Fibroblast of gingiva (primary cell): ENCODE measurements around the gene CDC25C.

Experiments used
- DNase-seq: peaks from one replicate; pipeline ENCODE4 v3.0.0-alpha.2; 2011; ENCODE audit warnings: low read depth

The CDC25C gene

GRCh38 chr5:138331449-138332368, at the start of gene CDC25C:
TSS of gene CDC25C (minus strand) at chr5:138331804. CDS start at chr5:138331180, 624 bp downstream.
- peak; percentile 99 for DNase-seq

- DNase-seq, result no peak
These were observed 41.0 kb upstream of the CDC25C start for GRCh38 chr5:138372653-138373052.

DNA sequence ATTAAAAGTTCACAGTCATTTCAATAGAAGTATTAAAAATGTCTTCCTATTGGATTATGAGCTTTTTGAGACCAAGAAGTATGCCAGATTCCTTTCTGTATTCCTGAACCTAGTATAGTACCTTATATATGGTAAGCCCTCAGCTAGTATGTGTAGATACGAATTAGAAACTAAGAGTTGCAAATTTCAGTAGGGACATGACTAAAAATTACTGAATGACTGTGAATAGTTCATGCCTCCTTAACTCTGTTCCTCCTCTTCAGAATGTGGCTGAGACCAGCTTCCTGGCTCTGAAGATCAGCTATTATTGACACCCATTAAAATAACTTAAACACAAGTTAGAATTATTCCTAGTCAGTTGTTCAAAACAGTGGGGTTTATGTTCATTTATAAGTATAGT, 40.6 kb upstream of the CDC25C start:
- no peak for DNase-seq

DNA sequence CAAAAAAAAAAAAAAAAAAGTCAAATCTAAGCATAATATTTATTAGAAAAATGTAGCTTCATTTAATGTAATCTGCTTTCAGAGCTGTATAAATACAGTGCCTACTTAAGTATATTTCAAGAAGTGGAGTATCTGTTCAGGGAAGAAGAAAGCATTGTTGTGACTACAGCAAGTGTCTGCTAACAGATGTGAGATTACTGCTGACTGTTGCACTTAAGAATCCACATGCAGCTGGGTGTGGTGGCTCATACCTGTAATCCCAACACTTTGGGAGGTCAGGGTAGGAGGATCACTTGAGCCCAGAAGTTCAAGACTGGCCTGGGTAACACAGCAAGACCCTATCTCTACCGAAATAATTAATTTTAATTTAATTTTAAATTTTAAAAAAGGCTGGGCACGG, 39.9 kb upstream of the CDC25C start:
- no peak for DNase-seq

DNA sequence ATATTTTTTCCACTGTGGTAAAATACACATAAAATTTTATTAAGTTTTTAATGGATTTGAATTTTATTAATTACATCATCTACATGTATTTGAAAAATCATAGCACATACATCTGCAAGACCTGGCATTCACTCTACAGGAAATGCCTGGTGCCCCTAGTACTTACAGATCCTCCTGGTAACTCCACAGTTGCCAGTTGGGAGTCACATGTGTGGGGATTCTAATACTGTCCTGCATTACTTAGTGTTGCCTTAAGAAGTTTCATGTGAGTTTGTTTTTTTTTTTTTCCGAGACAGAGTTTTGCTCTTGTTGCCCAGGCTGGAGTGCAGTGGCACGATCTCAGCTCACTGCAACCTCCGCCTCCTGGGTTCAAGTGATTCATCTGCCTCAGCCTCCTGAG, 38.9 kb upstream of the CDC25C start:
- DNase-seq, result peak; percentile 76

DNA sequence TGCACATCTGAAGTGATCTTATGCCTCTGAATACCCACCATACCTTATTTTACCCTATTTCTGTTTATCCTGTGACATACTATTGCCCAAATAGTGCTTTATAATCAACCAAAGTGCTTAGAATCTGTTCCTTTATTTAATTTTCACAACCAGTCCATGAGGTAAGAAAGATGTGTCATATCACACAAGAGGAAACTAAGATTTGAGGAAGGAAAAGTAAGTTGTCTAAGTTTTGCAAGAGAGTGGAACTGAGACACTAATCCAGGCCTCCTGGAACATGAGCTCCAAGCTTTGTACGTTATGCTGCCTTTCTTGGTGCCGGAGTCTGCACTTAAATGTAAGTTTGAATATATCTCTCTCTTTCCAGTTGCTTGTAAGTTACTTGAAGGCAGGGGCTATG, 38.1 kb upstream of the CDC25C start:
- DNase-seq, result no peak

GRCh38 chr5:138369261-138369660, 37.7 kb upstream of the CDC25C start:
- no peak for DNase-seq

GRCh38 chr5:138366632-138367382, 35.2 kb upstream of the CDC25C start:
- no peak for DNase-seq

- no peak for DNase-seq
These were observed 33.0 kb upstream of the CDC25C start for GRCh38 chr5:138364576-138364975.

DNA sequence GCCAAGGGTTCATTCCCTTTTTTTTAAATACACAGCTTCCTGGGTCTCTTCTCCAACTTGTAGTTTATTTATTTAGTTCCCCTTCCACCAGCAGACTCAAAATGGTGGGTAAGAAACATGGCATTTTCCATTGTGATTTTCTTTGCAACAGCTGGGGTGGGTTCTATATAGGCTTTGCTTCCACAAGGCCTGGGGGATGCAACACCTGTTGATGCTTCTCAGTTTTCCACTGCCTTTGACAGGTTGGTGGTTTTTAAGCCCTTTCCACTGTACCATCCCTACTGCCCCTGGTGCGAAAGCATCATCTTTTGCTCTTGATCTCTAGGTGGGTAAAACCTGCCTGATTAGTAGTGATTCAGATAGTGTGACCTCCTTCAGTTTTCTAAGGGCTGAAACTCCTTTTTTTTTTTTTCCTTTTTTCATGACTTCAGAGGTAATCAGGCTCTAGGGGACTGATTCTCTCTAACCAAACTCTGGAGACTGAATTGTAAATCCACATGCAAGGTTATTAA, 29.4 kb upstream of the CDC25C start:
- no peak for DNase-seq

DNA sequence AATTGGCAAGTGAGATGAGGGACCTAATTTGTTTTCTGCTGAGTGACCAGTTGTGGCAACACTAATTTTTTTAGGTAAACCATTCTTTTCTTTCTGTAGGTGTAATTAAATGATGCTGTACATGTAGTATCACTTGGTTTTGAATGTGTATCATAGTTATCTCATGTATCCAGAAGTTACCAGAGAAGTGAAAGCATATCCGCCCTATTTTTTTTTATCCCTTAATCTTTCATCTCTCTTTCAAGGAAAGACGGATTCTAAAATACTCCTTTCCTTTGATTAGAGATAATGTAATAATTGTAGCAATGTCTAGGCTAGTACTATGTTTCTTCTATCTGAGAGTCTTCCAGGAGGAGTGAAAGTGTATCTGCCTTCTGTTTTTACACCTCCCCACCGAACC, 28.0 kb upstream of the CDC25C start:
- no peak for DNase-seq

DNA sequence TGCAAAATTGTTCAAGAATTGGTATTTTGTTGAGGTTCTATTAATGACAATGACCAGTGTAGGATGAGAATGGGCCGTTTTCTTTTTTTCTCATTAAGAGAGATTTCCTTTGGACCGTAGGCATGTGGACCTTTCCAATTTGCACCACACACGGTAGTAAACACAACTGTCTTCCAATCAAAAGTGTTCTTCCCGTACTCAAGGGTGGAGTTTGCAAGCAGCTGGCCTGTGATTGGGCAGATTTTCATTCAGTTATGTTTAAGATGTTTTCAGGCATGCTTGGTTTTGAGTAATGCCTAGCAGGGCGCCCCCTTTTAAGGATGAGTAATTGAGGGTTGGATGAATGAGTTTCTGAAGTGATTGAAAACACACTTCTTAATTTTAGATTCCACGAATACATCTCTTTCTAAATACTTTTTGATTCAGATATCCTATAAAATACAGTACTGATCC, 23.3 kb upstream of the CDC25C start:
- DNase-seq, result peak; percentile 75

DNA sequence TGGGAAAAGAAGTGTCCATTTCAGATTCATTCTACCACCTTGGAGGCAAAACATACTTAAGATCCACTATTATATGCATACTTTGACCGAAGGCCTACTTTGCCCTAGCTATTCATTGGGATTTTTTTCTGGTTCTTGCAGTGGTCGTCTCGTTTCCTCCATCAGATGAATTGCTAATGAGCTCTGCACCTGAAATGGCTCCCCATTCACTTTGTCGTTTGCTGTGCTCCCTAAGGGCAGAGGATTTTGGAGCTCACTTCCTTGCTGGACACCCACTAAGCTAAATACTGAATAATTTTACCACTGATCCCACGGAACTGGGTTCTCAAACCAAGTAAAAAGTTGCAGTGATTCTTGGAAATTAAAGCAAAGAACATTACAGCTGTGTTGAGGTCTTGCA, 22.8 kb upstream of the CDC25C start:
- DNase-seq, result no peak

- no peak for DNase-seq
These were observed 22.0 kb upstream of the CDC25C start for GRCh38 chr5:138353560-138354080.

DNA sequence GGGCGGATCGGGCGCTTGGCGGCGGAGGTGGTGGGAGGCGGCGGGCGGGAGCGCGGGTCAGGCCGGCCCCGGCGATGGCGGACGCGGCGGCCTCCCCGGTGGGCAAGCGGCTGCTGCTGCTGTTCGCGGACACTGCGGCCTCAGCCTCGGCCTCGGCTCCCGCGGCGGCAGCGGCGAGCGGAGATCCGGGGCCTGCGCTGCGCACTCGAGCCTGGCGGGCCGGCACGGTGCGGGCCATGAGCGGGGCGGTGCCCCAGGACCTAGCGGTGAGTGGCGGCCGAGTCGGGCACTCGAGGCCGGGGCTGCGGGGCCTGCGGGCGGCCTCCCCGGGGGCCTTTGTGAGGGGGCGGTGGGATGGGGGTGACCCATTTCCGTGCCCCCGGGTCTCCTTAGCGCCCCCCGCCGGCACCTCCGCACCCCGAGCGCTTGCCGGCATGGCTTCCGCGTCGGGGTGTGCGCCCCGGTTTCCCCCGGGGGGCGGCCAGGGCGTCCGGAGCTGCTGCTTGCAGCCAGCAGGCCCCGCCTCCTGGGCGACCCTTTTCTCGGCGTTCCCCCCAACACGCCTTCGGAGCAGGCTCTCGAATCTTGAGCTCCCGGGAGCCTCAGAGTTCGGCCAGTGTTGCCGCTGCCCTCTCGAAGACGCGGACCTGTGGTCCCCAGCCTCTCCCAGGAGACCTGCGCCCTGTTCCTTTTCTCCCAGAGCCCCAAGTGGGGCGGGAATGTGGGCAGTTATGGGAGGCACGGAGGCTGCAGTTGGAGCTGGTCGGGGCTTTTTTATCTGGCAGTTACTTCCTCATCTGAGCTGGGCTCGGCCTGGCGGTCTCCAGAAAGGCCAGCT, 21.3 kb upstream of the CDC25C start:
- peak; percentile 46 for DNase-seq

DNA sequence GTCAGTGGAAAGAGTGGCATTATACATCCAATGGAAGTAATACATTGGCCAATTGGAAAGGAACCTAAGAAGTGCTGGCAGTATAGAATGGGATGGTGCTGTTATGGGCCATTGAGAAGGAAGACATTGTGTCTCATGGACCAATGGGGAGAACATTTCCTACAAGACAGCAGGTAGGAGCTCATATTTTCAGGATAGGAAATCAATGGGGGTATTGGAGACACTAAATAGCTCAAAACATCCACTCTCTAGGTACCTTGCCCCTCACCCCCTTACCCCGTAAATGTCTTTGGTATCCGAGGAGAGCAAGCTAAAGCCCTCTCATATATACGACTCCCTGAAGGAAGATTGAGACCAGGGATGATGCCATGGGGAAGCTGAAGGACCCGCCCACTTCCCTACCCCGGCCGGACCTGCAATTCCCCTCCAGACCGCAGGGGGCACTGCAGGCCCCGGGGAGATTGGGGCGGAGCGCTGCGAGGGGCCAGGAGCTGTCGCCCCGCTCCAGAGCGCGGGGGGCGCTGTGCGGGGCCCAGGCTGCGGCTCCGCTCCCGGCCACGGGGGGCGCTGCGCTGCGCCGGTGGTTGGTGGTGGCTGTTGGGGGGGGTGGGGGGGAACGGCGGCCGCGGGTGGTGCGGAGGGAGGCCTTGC, 20.6 kb upstream of the CDC25C start, which contains the start of gene KDM3B:
TSS of gene KDM3B (plus strand) at position 615 of the 651 bp plus-strand sequence. CDS start 111 bp downstream, outside the sequence.
- DNase-seq, result peak; percentile 78

DNA sequence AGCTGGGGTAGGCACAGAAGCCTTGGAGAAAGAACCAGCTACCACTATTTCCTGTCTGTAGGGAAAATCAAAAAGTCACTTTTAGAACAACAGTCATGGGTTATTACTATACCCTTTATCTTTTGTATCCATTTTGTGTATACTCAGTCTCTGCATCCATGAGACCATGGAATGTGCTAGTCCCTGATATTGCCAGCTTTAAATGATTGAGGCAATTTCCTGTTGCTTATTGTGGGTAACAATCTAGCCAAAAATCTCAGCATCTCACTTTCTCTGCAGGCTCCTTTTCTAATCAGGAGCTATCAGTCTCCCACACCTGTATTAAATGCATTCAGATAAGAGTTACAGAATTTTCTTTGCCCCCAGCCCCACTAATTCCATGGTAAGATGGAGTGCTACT, 19.9 kb upstream of the CDC25C start:
- no peak for DNase-seq

GRCh38 chr5:138351056-138351455, 19.5 kb upstream of the CDC25C start:
- DNase-seq, result peak; percentile 54

GRCh38 chr5:138350563-138350890, 18.9 kb upstream of the CDC25C start:
- DNase-seq, result no peak

GRCh38 chr5:138349852-138350562, 18.4 kb upstream of the CDC25C start:
- DNase-seq, result peak; percentile 15
